Stimulated activated CD8-positive, alpha-beta memory T cell treated with anti-CD3 and anti-CD28 coated beads, Interleukin-7, amount 100 ng/mL, for 4 hours (primary cell): ENCODE results near the gene ABHD12.
"Not testable (repeated sequence)": the region's sequence is repeated elsewhere in the genome, so short reads cannot be mapped to it uniquely, and the experiment has no call there.

ENCODE experiments used
- DNase-seq, 2 donors: peaks; one replicate each; pipeline ENCODE4 v3.0.0-alpha.2; 2020; ENCODE audit warnings: low read depth in 2 of 2

Gene ABHD12

GRCh38 chr20:25353747-25354705, 36.6 kb downstream of the ABHD12 start:
- no peak for DNase-seq

DNA sequence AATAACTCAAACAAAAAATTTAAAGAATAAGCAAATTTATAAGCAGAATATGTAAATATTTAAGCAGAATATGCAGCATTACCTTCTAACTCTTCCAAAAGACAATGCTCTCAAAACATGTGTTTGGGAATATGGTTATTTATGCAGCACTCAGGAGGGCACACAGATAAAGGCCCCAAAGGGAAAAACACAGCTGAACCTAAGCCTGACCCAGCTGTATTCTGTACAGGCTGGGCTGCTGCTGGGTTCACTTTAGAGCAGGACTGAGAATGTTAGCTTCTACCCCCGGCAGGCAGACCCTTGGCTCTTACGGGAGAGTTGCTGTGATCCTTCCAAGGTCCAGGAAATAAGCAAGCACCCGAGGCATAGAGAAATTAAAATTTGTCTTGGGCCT, 37.3 kb downstream of the ABHD12 start:
- no peak for DNase-seq

DNA sequence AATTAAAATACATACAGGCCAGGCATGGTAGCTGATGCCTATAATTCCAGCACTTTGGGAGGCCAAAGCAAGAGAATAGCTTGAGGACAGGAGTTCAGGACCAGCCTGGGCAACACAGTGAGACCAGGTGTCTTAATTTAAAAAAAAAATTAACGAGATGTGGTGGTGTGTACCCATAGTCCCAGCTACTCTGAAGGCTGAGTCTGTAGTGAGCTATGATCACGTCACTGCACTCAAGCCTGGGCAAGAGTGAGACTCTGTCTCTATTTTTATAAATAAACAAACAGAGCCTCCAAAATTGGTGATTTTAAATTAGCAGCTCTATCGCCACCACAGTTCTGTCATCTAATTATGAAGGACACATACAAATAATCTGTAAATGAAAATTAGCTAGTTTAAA, 37.9 kb downstream of the ABHD12 start:
- no peak for DNase-seq

- DNase-seq, result no peak
These were observed 39.6 kb downstream of the ABHD12 start for GRCh38 chr20:25351024-25351360.

GRCh38 chr20:25346349-25346748, 44.3 kb downstream of the ABHD12 start:
- DNase-seq, result no peak

DNA sequence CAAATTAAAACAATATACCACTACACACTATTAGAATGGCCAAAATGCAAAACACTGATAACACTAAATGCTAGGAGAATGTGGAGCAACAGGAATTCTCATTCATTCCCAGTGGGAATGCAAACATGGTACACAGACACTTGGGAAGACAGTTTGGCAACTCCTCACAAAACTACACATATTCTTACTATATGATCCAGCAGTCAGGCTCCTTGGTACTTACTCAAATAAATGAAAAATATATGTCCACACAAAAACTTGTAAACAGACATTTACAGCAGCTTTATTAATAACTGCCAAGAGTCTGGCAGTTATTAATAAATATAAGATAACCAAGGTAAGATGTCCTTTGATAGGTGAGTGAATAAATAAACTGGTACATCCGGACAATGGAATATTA, 44.9 kb downstream of the ABHD12 start:
- no peak for DNase-seq

GRCh38 chr20:25344634-25345033, 46.0 kb downstream of the ABHD12 start:
- DNase-seq, result no peak

GRCh38 chr20:25341716-25342680, 48.6 kb downstream of the ABHD12 start:
- no peak for DNase-seq

DNA sequence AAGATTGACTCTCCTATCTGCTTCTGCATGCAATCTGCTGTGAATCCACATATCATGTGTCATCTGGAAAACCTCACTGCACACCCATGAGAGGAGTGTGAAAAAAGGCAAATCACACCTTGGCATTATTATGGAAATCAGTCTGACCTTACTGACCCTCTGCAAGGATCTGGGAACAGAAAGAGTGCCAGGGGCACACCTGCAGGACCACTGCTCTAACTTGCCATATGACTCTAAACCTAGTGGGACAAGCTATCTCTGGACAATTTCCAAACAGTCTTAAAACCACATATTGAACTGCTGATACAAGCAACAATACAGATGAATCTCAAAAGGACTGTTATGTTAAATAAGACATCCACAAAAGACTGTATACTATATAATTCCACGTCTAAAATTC, 50.3 kb downstream of the ABHD12 start:
- no peak for DNase-seq

DNA sequence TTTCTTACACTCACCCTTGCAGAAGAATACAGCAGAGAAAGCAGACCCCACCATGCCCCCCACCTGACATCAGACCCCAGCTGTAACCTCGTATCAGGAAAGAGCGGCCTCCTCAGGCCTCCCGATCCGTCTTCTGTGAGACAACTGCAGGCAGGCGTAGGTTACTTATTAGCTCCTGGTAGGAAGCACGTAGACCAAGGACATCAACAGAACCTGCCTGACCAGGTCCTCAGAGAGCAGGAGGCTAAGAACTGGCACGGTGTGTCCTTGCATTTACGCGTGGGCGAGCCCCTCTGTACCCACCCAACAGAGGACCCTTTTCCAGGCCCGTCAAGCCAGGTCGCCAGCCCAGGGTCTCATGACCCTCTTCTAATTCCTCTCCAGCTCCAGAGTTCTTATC, 51.0 kb downstream of the ABHD12 start:
- no peak for DNase-seq

DNA sequence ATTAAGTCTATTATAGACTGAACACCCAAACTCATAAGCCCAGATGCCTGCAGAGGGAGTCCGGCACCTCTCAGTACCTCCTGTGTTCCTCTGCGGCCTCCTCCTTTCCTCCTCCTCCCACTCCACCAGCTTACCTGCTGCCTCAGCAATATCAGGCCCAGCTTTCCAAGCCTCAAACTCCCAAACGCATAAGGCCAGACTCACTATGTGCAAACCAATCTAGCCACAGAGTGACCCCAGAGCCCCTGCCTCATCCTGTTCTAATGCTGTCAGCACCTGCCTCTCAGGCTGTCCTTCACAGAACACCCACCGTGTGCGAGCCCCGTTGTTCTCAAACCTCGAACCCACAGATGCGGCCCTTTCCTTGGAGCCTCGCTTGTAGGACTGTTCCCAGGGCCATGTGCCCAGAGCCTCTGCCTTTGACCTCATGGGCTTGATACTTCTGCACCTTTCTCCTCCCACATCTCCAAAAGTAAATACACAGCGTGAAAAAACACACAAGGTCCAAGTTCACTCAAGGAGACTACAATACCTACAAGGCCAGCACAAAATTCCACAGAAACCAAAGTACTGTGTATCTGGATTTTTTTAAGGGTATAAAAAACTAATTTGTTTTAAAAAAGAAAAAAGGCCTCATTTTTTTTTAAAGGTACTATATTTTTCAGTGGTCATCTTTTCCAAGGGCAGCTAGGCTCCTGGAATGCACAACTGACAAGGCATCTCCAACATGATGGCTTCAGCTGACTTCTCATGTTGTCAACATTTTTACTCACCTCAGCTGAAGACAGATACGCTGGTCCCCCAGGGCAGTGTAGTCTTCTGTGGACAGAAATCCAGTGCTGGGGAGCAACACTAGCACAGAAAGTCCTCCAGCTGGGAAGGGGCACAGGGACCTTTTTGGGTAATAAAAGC, 52.3 kb downstream of the ABHD12 start:
- no peak for DNase-seq

DNA sequence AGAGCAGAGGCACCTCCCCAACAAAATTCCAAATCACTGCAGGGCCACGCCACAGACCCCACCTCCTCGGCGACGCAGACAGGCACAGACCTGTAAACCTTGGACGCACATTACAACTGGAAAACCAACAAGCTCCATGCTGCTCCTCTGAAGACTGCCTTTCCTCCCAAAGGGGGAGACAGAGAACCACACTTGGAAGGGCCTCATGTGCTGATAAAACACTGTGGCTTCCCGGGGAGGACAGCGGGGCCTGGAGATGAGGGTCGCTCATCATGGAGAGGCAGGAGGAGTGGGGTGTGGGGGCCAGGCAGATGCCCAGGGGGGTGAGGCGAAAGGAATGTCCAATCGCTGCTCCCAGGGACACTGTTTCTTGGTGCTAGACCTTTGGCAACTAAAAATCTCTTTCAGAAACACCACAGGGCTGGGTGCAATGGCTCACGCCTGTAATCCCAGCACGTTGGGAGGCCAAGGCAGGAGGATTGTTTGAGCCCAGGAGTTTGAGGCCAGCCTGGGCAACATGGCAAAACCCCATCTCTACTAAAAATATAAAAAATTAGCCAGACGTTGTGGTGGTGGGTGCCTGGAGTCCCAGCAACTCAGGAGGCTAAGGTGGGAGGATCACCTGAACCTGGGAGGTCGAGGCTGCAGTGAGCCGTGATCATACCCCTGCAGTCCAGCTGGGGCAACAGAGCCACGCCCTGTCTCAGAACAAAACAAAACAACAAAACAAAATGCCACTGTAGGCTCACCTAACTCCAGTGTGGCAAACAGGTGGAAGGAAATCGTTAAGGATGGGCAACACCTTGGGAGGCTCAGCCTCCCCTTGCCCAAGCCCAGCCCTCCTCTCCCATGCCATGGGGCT, 53.8 kb downstream of the ABHD12 start:
- DNase-seq, result no peak

DNA sequence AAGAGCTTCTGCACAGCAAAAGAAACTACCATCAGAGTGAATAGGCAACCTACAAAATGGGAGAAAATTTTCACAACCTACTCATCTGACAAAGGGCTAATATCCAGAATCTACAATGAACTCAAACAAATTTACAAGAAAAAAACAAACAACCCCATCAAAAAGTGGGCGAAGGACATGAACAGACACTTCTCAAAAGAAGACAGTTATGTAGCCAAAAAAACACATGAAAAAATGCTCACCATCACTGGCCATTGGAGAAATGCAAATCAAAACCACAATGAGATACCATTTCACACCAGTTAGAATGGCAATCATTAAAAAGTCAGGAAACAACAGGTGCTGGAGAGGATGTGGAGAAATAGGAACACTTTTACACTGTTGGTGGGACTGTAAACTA, 55.7 kb downstream of the ABHD12 start:
- DNase-seq, result not testable (repeated sequence)

DNA sequence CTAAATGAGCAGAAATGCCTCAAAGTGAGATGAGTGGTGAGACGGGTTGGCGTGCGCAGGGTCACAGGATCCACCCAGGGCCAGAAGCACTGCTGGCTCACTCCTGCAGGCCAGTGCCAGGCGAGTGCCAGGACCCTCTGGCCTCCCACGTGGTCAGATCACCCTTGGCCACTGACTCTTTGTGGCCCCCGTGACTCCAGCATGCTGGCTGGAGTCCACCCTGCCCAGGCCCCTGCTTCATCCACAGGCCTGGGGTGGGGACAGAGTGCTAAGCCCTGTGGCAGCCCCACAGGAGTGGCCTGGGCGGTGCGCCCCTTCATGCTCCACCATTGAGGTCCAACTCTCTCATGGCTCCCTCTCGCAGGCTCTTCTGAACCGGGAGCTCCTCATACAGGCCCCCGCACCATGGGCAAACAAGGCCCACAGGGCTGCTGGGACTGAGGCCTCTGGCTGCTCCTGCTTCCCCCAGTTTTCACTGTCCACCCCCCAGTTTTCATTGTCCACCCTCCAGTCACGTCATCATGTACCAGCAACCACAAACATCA, 61.6 kb downstream of the ABHD12 start:
- no peak for DNase-seq

- no peak for DNase-seq
These were observed 63.0 kb downstream of the ABHD12 start for GRCh38 chr20:25327521-25328235.

- DNase-seq, result no peak
These were observed 64.6 kb downstream of the ABHD12 start for GRCh38 chr20:25325997-25326396.

- no peak for DNase-seq
These were observed 65.6 kb downstream of the ABHD12 start for GRCh38 chr20:25325073-25325472.

- no peak for DNase-seq
These were observed 66.2 kb downstream of the ABHD12 start for GRCh38 chr20:25324412-25324811.

DNA sequence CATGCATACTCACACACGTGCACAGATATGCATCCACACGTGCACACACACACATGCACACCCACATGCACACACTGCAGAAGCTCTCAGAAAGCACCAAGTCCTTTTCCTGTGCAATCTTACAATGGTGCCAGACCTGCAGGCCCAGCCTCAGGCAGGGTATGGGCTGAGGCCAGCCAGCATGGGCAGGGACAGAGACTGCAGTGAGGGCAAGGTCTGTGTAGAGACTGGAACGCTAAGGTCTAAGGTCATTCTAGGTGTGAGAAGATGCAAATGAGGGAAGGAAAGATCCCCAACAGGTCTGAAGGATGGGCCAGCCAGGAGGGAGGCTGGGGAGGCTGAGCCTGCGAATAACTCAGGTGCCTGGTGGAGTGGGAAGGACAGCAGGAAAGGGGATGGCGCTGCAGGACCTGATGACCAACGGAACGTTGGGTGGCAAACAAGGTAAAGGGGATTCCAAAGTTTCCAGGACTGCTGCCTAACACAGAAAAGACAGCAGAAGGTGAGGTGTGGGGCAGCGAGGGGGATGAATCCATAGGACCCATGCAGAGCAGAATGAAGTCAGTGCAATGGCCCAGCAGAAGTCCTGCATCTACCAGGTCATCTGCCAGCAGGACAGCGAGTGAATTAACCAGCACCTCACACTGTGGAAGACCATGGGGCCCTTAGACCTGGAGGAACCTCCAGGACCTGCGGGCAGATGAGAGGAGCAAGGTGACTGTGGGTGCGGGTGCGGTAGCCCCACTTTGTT, 67.0 kb downstream of the ABHD12 start:
- no peak for DNase-seq
